HepG2 (cell line): ENCODE data around the gene TMEM218. TPM values are rescaled to one million over a fixed set of nuclear protein-coding genes. Genes with fewer than 3 reads are reported as not detected.

Experiments used
- ATAC-seq: fragments of 200-7000 bp; cut with Tn5 transposase; 3 replicates; pipeline ENCODE4 v1.9.1; 2020; ENCODE audit warnings: mild to moderate bottlenecking, moderate library complexity
- BruUV-seq: library from RNA; stranded (reverse); fragments of 400-500 nt; replicated peaks from 2 replicates; lab custom pipeline; 2021; lab: Mats Ljungman, UMichigan
- CTCF ChIA-PET: fragments of 300-600 bp; formaldehyde crosslinking; extraction: SDS; loops from one replicate; lab custom pipeline; 2021; ENCODE audit warnings: low total read pairs, inconsistent platforms, low intra/inter-chr PET ratio; lab: Yijun Ruan, JAX
- POLR2A ChIA-PET: fragments of 350-600 bp; sonication (Branson Sonifier 250); formaldehyde crosslinking; loops from one replicate; lab custom pipeline; 2020; ENCODE audit warnings: antibody characterized with exemption, inconsistent platforms; lab: Yijun Ruan, JAX
- DNase-seq: peaks from one replicate; pipeline ENCODE4 v3.0.0-alpha.2; 2015; ENCODE audit warnings: low spot score
- FAIRE-seq: peaks from 3 replicates; lab custom pipeline; 2011; peaks lifted over from hg19 to GRCh38; lab: Jason Lieb, UNC
- H2AFZ ChIP-seq: one replicate; pipeline ENCODE4 v1.6.1; 2011; ENCODE audit warnings: low read length, inconsistent platforms
- H3K27ac ChIP-seq: fragments of 300-600 bp; 3 replicates; pipeline ENCODE4 v1.8.0; 2011; ENCODE audit warnings: mixed run types, mild to moderate bottlenecking, mixed read lengths, low read length, inconsistent platforms; ENCODE audit not compliant: insufficient read depth; ENCODE audit errors: extremely low read length
- H3K27me3 ChIP-seq, 2 experiments: fragments of 200-600 bp in 1 of 2; 2 replicates in 1 of 2; 3 replicates in 1 of 2; pipeline versions ENCODE4 v1.6.0 to v1.8.0; 2011; ENCODE audit warnings: low read length in 2 of 2, mild to moderate bottlenecking in 2 of 2, moderate library complexity in 2 of 2, inconsistent platforms in 1 of 2; ENCODE audit not compliant: insufficient read depth in 2 of 2, control insufficient read depth in 1 of 2
- H3K36me3 ChIP-seq, 2 experiments: fragments of 200-600 bp in 1 of 2; replicated peaks in 1 of 2; 2 replicates in 1 of 2; 3 replicates in 1 of 2; pipeline versions ENCODE4 v1.5.1 to v1.8.0; 2011; ENCODE audit warnings: low read length in 2 of 2, inconsistent platforms in 1 of 2; ENCODE audit not compliant: insufficient read depth in 2 of 2, control insufficient read depth in 1 of 2
- H3K4me1 ChIP-seq: 2 replicates; pipeline ENCODE4 v1.5.1; 2012; ENCODE audit warnings: low read length, inconsistent platforms; ENCODE audit not compliant: insufficient read depth
- H3K4me2 ChIP-seq: 2 replicates; pipeline ENCODE4 v1.6.0; 2011; ENCODE audit warnings: low read depth, low read length, inconsistent platforms
- H3K4me3 ChIP-seq, 3 experiments: fragments of 200-600 bp in 1 of 3; sonication (generic), shearing (Covaris generic) in 1 of 3; replicated peaks in 1 of 3; 2 replicates each; pipeline ENCODE4 v1.5.1; 2011 to 2016; ENCODE audit warnings: low read length in 3 of 3, inconsistent platforms in 2 of 3, low read depth in 2 of 3, mild to moderate bottlenecking in 2 of 3, control low read depth in 1 of 3, mixed read lengths in 1 of 3; ENCODE audit not compliant: insufficient read depth in 1 of 3
- H3K79me2 ChIP-seq: one replicate; pipeline ENCODE4 v1.6.1; 2011; ENCODE audit warnings: low read length, inconsistent platforms; ENCODE audit not compliant: insufficient read depth
- H3K9ac ChIP-seq: 2 replicates; pipeline ENCODE4 v1.6.0; 2011; ENCODE audit warnings: mild to moderate bottlenecking, low read depth, low read length, inconsistent platforms; ENCODE audit not compliant: insufficient read depth
- H3K9me3 ChIP-seq: 2 replicates; pipeline ENCODE4 v1.5.1; 2012; ENCODE audit warnings: mild to moderate bottlenecking, low read length
- H4K20me1 ChIP-seq: 2 replicates; pipeline ENCODE4 v1.6.0; 2011; ENCODE audit warnings: inconsistent platforms, mild to moderate bottlenecking, low read length, moderate library complexity; ENCODE audit not compliant: insufficient read depth
- ARNTL ChIP-seq: sonication (generic); formaldehyde crosslinking; IDR thresholded peaks from 2 replicates; pipeline ENCODE4 v1.4.0; 2020; ENCODE audit warnings: mild to moderate bottlenecking, missing genetic modification reagents
- BRD4 ChIP-seq: sonication (generic); formaldehyde crosslinking; IDR thresholded peaks from 2 replicates; pipeline ENCODE4 v1.4.0; 2020; ENCODE audit warnings: missing genetic modification reagents
- CBX5 ChIP-seq: sonication (generic); formaldehyde crosslinking; IDR thresholded peaks from 2 replicates; pipeline ENCODE4 v1.4.0; 2020; ENCODE audit warnings: missing genetic modification reagents, borderline replicate concordance
- CREB1 ChIP-seq, 2 experiments: fragments of 450-650 bp in 1 of 2; IDR thresholded peaks; 2 replicates each; pipeline ENCODE4 v1.6.1; 2016 to 2017; ENCODE audit warnings: control low read depth in 1 of 2, mild to moderate bottlenecking in 1 of 2, missing compliant biosample characterization in 1 of 2, missing genetic modification characterization in 1 of 2
- FOXP1 ChIP-seq, 2 experiments: fragments of 450-650 bp in 1 of 2; IDR thresholded peaks; 2 replicates each; pipeline ENCODE4 v1.6.1; 2017 to 2018; ENCODE audit warnings: antibody characterized with exemption in 1 of 2
- ISL2 ChIP-seq: sonication (generic); formaldehyde crosslinking; IDR thresholded peaks from 2 replicates; pipeline ENCODE4 v1.5.0; 2020; ENCODE audit warnings: missing genetic modification reagents
- MYC ChIP-seq: sonication (generic); formaldehyde crosslinking; IDR thresholded peaks from 2 replicates; pipeline ENCODE4 v1.9.0; 2021; ENCODE audit warnings: missing genetic modification reagents, borderline replicate concordance
- SP1 ChIP-seq, 2 experiments: fragments of 450-650 bp in 1 of 2; sonication (generic) in 1 of 2; formaldehyde crosslinking in 1 of 2; IDR thresholded peaks; 2 replicates each; pipeline versions ENCODE4 v1.4.0 to v1.6.1; 2016 to 2020; ENCODE audit warnings: missing genetic modification reagents in 1 of 2
- TCF7 ChIP-seq: sonication (generic); IDR thresholded peaks from 2 replicates; pipeline ENCODE4 v1.6.1; 2016; ENCODE audit warnings: antibody characterized with exemption, low read depth
- ZNF34 ChIP-seq: sonication (generic); formaldehyde crosslinking; IDR thresholded peaks from 2 replicates; pipeline ENCODE4 v1.4.0; 2020; ENCODE audit warnings: mild to moderate bottlenecking, missing genetic modification reagents, borderline replicate concordance
- ZNF607 ChIP-seq: sonication (generic); formaldehyde crosslinking; IDR thresholded peaks from 2 replicates; pipeline ENCODE4 v1.5.1; 2020; ENCODE audit warnings: missing genetic modification reagents, mild to moderate bottlenecking, borderline replicate concordance
- WGBS: methylation state at CpG from one replicate; pipeline ENCODE4 v1.1.6; 2017; ENCODE audit warnings: low lambda C conversion rate; 5-methylcytosine and 5-hydroxymethylcytosine counted together
- in situ Hi-C: cut with HindIII; loops from 2 replicates; pipeline ENCODE4 v1.10.0; 2017; ENCODE audit warnings: low pct_unique_long_range_greater_than_20kb; ENCODE audit not compliant: extremely low pct_ligation_motif_present
- intact Hi-C: fragments of 100-400 bp; cut with micrococcal nuclease; formaldehyde crosslinking; loops from one replicate; pipeline ENCODE4 v1.10.0; 2022; ENCODE audit not compliant: unreplicated experiment
- polyA plus RNA-seq, 8 experiments: library from polyadenylated mRNA; depleted of rRNA in 3 of 8; stranded (reverse) in 7 of 8; unstranded in 1 of 8; fragments of >200 nt; fragmentation: Illumina TruSeq in 4 of 8; extraction: Trizol in 4 of 8; gene quantifications; 2 replicates each; pipeline versions ENCODE4 v1.2.1 to v1.2.3, GENCODE V29; 2011 to 2016; ENCODE audit warnings: low read depth in 4 of 8, missing spikeins in 1 of 8, mixed read lengths in 1 of 8; ENCODE audit not compliant: insufficient read depth in 1 of 8
- total RNA-seq, 5 experiments: library from RNA; depleted of rRNA; stranded (reverse); fragments of >200 nt; fragmentation: Illumina TruSeq; extraction: Trizol; gene quantifications; 2 replicates each; pipeline ENCODE4 v1.2.3, GENCODE V29; 2016; ENCODE audit warnings: low read depth in 1 of 5
- TF ChIP-seq, protein P1 (sequence below): sonication (generic); formaldehyde crosslinking; IDR thresholded peaks from 2 replicates; pipeline ENCODE4 v1.5.1; 2020; ENCODE audit warnings: mild to moderate bottlenecking, missing genetic modification reagents, borderline replicate concordance

Gene TMEM218
- total and polyA plus RNA-seq, 2 of the 13 experiments (the other 11 are each of a cell fraction or from before 2014, with no cell fraction given): 11.8 to 14.0 TPM

- no peak for ATAC-seq
- H2AFZ ChIP-seq: no peak overlapping the region
- CTCF ChIA-PET: no interaction called here
- intact Hi-C loops: no loop called here
- POLR2A ChIA-PET: no interaction called here
- H3K27me3 ChIP-seq: peaks cover 0 to 16% of the 10 kb centered on the region in 2 experiments; a peak in 3 of 5 replicates
- no peaks in the 10 kb centered on the region for H3K4me1 ChIP-seq
- no peak for TF ChIP-seq TCF7
- TF ChIP-seq SP1 (IDR thresholded peaks at IDR 0.05): 0 out of 2 replicates have a peak, but pooled peaks have one; percentile 63
- TF ChIP-seq SP1 (CRISPR knock-in tag; IDR thresholded peaks at IDR 0.05): no peak
- no peak for TF ChIP-seq BRD4 (CRISPR knock-in tag)
- no peak for TF ChIP-seq CBX5
- no peak for TF ChIP-seq ZNF607 (CRISPR knock-in tag)
- peak; percentile 95 for TF ChIP-seq CREB1 (IDR thresholded peaks at IDR 0.05)
- no peak for TF ChIP-seq CREB1 (CRISPR knock-in tag; IDR thresholded peaks at IDR 0.05)
- TF ChIP-seq FOXP1 (IDR thresholded peaks at IDR 0.05): 0 out of 2 replicates have a peak, but pooled peaks have one; percentile 35
- TF ChIP-seq FOXP1 (CRISPR knock-in tag; IDR thresholded peaks at IDR 0.05): no peak
- TF ChIP-seq MYC: no peak
- no peak for TF ChIP-seq ARNTL (CRISPR knock-in tag)
- TF ChIP-seq ZNF34 (CRISPR knock-in tag): no peak
- TF ChIP-seq, protein P1, sequence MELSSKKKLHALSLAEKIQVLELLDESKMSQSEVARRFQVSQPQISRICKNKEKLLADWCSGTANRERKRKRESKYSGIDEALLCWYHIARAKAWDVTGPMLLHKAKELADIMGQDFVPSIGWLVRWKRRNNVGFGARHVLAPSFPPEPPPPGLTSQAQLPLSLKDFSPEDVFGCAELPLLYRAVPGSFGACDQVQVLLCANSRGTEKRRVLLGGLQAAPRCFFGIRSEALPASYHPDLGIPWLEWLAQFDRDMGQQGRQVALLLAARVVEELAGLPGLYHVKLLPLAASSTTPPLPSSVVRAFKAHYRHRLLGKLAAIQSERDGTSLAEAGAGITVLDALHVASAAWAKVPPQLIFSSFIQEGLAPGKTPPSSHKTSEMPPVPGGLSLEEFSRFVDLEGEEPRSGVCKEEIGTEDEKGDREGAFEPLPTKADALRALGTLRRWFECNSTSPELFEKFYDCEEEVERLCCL (CRISPR knock-in tag): no peak
- no peak for TF ChIP-seq ISL2 (CRISPR knock-in tag)
- no TSS peak for BruUV-seq
- no peak overlapping the region for H3K9ac ChIP-seq
- H3K4me3 ChIP-seq: no peak overlapping the region
- H3K9me3 ChIP-seq: no peaks in the 10 kb centered on the region
- in situ Hi-C loops: no loop called here
- FAIRE-seq: no peak
- H3K36me3 ChIP-seq: no peaks in the 10 kb centered on the region
- no peak overlapping the region for H3K27ac ChIP-seq
- no peaks in the 10 kb centered on the region for H3K79me2 ChIP-seq
- H4K20me1 ChIP-seq: no peaks in the 10 kb centered on the region
- no peak for DNase-seq
- WGBS: 16% methylated on average over 6 of the region's 6 CpGs
- no peak overlapping the region for H3K4me2 ChIP-seq
Observed at GRCh38 chr11:125155100-125155444, 43.6 kb upstream of the TMEM218 start.
